ENCODE measurements around the gene POU6F2.

Gene POU6F2

DNA sequence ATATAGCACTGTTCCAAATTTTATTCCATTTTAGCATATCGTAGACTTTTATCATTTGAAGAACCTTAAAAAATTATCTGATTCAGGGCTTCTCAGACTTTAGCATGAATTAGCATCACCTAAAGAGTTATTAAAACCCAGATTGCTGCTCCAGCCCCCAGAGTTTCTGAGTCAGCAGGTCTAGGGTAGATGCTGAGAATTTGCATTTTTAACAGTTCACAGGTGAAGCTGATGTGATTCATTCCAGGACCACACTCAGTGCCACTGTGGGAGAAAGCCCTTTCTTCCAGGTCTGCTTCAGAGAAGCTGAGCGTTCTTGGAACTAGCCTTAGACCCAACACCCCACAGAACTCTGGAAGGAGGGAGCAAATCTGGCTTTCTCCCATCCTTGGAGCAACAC, 414.4 kb downstream of the POU6F2 start:
- no peak overlapping the region for H3K4me3 ChIP-seq (replicated peaks in 1 of 2; ENCODE audit: low read depth in 2 of 2, low read length in 2 of 2)
- DNase-seq (ENCODE audit: low read depth in 2 of 2), result no peak
- TF ChIP-seq, protein P1, sequence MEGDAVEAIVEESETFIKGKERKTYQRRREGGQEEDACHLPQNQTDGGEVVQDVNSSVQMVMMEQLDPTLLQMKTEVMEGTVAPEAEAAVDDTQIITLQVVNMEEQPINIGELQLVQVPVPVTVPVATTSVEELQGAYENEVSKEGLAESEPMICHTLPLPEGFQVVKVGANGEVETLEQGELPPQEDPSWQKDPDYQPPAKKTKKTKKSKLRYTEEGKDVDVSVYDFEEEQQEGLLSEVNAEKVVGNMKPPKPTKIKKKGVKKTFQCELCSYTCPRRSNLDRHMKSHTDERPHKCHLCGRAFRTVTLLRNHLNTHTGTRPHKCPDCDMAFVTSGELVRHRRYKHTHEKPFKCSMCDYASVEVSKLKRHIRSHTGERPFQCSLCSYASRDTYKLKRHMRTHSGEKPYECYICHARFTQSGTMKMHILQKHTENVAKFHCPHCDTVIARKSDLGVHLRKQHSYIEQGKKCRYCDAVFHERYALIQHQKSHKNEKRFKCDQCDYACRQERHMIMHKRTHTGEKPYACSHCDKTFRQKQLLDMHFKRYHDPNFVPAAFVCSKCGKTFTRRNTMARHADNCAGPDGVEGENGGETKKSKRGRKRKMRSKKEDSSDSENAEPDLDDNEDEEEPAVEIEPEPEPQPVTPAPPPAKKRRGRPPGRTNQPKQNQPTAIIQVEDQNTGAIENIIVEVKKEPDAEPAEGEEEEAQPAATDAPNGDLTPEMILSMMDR (IDR thresholded peaks at IDR 0.05; ENCODE audit: low read depth, low read length), result no peak

DNA sequence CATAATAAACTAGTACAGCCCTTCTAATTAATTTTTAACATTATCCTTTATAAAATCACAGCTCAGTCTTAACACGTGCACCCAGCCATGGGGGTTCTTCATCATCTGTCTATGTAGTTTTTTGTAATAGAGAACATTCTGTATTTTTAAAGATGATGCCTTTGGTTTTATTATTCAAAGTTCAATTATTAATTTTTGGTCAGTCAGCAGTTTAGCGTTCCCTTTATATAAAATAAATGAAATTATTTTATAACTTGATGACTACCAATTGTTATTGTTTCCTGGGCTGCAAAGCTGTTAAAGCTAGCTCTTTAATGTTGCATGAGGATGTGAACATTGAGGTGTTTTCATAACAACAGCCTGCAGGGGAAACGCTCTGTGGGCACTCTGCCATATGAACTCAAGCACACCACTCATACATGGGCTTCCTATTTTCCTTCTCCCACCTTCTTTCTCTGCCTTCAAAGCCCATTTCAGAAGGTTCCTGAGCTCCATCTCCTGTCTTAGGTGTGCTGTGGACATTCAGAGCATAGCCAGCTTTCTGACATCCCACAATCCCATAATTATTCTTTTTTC, 416.5 kb downstream of the POU6F2 start:
- no peak for DNase-seq (ENCODE audit: low read depth in 2 of 2)
- TF ChIP-seq, protein P1 (IDR thresholded peaks at IDR 0.05; ENCODE audit: low read depth, low read length), result no peak
- H3K4me3 ChIP-seq (replicated peaks in 1 of 2; ENCODE audit: low read depth in 2 of 2, low read length in 2 of 2), result no peak overlapping the region

DNA sequence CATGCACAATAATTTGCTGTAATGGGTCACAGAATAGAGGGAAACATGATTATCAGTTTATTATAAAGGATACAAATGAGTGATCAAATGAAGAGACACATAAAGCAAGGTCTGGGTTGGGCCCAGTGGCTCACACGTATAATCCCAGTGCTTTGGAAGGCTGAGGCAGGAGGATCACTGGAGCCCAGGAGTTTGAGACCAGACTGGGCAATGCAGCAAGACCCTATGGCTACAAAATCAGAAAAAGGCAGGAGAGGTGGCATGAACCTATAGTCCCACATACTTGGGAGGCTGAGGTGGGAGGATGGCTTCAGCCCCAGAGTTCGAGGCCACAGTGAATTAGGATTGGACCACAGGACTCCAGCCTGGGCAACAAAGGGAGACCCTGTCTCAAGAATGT, 421.7 kb downstream of the POU6F2 start:
- no peak overlapping the region for H3K4me3 ChIP-seq (replicated peaks in 1 of 2; ENCODE audit: low read depth in 2 of 2, low read length in 2 of 2)
- TF ChIP-seq, protein P1 (IDR thresholded peaks at IDR 0.05; ENCODE audit: low read depth, low read length), result no peak

DNA sequence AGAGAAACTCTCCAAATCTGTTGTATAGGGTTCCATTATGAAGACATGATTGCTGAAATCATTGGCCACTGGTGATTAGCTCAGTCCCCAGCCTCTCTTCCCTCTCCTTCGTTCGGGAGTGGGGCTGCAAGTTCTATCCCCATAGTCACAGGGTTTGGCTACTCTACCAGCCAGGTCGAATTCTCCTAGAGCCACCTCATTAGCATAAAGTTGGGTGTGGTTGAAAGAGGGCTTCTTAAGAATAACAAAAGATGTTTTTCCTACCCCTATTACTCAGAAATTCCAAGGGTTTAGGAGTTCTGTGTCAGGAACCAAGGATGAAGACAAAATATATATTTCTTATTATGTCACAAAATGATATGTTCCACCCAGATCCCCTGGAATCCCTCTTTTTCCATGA, 422.3 kb downstream of the POU6F2 start:
- no peak for DNase-seq (ENCODE audit: low read depth in 2 of 2)
- TF ChIP-seq, protein P1 (IDR thresholded peaks at IDR 0.05; ENCODE audit: low read depth, low read length), result no peak

More for the DNA sequence above, 421.7 kb downstream of the POU6F2 start:
- DNase-seq (ENCODE audit: low read depth in 2 of 2), result no peak

DNA sequence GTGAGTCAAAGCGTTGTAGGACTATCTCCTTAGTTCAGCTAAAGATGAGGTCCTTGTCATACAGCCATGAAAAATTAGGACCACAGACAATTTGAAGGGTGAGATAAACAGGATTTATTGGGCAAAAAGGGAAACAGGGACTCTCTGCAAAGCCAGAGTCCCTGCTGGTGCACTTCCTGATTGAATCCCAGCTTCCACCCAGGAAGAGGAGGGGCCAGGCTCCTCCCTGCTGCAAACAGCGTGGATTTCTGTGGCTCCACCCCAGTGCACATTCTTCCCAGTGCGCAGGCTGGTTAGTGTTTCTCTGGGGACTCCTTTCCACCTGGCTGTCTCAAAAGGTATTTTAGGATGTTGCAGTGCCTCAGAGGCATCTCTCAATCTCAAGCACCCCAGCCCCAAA, 423.1 kb downstream of the POU6F2 start:
- H3K4me3 ChIP-seq (replicated peaks in 1 of 2; ENCODE audit: low read depth in 2 of 2, low read length in 2 of 2), result no peak overlapping the region
- no peak for DNase-seq (ENCODE audit: low read depth in 2 of 2)
- TF ChIP-seq, protein P1 (IDR thresholded peaks at IDR 0.05; ENCODE audit: low read depth, low read length), result no peak

More for the DNA sequence above, 422.3 kb downstream of the POU6F2 start:
- no peak overlapping the region for H3K4me3 ChIP-seq (replicated peaks in 1 of 2; ENCODE audit: low read depth in 2 of 2, low read length in 2 of 2)

DNA sequence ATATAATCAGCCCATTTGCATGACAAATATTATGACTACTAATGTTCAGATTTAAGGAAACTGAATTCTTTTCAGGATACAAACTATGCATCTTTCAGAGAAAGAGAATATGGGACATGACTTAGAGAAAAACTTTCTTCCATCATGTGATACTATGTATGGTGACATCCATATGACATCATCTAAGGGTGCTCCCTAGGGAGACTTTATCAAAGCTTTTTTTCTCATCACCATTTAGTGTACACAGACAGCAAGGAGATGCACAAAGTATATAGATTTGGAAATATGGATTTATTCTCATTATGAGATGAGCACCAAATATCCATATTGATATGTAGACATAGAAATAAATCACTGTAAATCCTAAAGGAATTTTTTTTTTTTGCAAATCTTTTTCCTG, 424.3 kb downstream of the POU6F2 start:
- TF ChIP-seq, protein P1 (IDR thresholded peaks at IDR 0.05; ENCODE audit: low read depth, low read length), result no peak
- DNase-seq (ENCODE audit: low read depth in 2 of 2), result peak in 1 of 2 donors; percentile 3
- H3K4me3 ChIP-seq (replicated peaks in 1 of 2; ENCODE audit: low read depth in 2 of 2, low read length in 2 of 2), result no peak overlapping the region

DNA sequence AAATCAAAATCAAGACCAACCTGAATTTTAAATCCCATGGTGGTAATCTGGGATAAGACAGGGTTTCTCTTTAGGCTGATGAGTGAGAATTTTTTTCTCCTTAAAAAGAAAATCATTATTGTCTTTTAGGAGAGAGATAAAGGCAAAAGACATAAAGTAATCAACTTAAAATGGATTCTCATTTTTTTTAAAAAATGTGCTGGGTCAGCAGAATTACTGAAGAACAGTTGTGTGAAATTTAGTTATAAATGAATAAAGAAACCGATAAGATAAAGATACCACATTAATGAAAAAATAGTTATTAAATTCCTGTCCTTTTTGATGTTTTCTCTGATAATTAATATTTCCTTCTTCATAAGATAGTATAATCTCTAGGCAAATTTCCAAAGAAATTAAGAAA, 427.2 kb downstream of the POU6F2 start:
- TF ChIP-seq, protein P1 (IDR thresholded peaks at IDR 0.05; ENCODE audit: low read depth, low read length), result no peak
- H3K4me3 ChIP-seq (replicated peaks in 1 of 2; ENCODE audit: low read depth in 2 of 2, low read length in 2 of 2), result no peak overlapping the region
- DNase-seq (ENCODE audit: low read depth in 2 of 2), result no peak

Measured in cardiac fibroblast (primary cell).